ENCODE data around the gene CAD.
"Not testable (repeated sequence)": the region's sequence is repeated elsewhere in the genome, so short reads cannot be mapped to it uniquely, and the experiment has no call there.

Gene CAD

DNA sequence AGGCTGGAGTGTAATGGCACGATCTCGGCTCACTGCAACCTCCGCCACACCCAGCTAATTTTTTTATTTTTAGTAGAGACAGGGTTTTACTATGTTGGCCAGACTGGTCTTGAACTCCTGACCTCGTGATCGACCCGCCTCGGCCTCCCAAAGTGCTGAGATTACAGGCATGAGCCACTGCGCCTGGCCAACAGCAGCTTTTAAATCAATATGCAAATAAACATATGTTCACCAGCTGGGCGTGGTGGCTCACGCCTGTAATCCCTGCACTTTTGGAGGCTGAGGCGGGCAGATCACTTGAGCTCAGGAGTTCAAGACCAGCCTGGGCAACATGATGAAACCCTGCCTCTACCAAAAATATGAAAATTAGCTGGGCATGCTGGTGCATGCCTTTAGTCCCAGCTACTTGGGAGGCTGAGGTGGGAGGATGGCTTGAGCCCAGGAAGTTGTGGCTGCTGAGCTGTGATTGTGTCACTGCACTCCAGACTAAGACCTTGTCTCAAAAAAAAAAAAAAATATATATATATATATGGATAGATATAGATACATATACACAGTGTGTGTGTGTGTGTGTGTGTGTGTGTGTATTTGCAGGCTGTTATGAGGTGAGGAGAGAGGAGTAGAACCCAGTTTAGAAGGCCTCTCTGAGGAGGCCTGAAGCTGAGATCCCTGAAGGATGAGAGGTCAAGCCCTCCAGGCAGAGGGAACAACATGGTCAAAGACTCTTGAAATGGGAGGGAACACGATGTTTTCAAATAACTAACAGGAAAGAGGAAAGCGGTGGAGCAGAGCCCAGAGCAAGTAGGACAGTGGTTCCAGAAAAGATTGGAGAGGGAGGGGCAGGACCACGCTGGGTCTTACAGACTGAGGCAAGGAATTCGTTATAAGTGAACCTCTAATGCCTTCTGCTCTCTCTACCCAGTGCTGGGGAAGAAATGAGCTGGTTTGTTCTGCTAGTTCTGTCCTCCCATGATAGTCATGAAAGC is 55.7 kb downstream of the CAD start:
- not testable (repeated sequence) for DNase-seq (ENCODE audit: insufficient read length, low spot score)

GRCh38 chr2:27275211-27276150 is 58.3 kb downstream of the CAD start, which contains the start of gene DNAJC5G:
Gene DNAJC5G, plus strand, starts transcription at chr2:27275433. Its CDS starts 1,296 bp downstream, at chr2:27276729.
- DNase-seq (ENCODE audit: insufficient read length, low spot score) (no peak), FAIRE-seq (no peak)

More for the DNA sequence above, 55.7 kb downstream of the CAD start:
- not testable (repeated sequence) for FAIRE-seq

DNA sequence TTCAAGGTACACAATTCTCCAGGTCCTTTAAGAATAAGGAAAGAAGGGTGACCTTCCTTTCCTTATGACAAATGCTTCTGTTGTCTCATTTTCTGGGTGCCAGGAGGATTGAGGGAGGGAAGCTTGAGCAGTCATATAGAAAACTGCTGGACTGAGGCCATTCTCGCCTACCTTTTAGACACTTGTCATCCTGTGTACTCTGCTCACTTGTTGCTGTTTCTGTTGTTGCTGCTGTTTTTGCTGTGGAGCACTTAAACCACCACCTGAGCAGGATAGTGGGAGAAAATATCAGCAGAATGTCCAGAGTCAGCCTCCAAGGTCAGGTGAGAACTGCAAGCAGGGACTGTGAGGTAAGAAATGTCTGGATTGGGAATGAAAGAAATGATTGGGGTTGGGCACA is 60.8 kb downstream of the CAD start:
- FAIRE-seq: no peak

GRCh38 chr2:27280826-27281225 is 63.7 kb downstream of the CAD start:
- DNase-seq (ENCODE audit: insufficient read length, low spot score): no peak
- FAIRE-seq: no peak

More for the DNA sequence above, 60.8 kb downstream of the CAD start:
- DNase-seq (ENCODE audit: insufficient read length, low spot score): no peak

- DNase-seq (ENCODE audit: insufficient read length, low spot score) (no peak), FAIRE-seq (no peak)
These were observed 64.3 kb downstream of the CAD start for GRCh38 chr2:27281442-27281841.

DNA sequence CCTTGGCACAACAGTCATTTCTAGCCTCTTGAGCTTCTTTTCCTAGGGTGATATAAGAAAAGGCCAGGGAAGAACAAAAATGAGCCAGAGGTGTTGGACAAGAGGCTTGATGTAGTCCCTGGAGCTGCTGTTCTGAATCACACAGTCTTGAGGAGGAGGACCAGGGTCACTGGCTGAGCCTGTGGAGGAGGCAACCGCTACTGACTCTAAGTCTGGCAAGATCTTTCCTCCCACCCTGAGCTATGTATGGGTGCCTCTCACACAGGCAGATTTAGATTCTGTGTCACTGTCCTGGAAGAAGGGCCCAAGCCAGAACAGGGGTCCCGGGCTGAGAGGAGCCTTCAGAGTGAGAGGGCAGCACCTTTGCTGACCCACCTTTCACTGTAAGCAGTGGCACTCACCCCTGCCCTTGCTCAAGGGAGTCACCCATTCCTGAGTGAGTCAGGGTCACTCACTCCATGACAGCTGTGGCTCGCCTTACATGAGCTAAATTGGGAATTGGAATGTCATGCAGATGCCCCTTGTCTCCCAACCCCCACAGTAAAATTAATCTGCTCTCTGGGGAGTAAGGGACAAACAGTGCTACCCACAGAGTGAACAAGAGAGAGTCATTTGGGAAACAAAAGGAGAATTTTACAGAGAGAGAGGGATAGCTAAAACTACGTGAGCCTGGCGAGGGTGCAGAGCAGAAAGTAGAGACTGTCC is 64.8 kb downstream of the CAD start, which contains the start of gene TRIM54:
Gene TRIM54 (plus strand): TSS at position 575 of the 705 bp plus-strand sequence. CDS start 303 bp downstream, outside the sequence.
- FAIRE-seq (no peak), DNase-seq (ENCODE audit: insufficient read length, low spot score) (no peak)

DNA sequence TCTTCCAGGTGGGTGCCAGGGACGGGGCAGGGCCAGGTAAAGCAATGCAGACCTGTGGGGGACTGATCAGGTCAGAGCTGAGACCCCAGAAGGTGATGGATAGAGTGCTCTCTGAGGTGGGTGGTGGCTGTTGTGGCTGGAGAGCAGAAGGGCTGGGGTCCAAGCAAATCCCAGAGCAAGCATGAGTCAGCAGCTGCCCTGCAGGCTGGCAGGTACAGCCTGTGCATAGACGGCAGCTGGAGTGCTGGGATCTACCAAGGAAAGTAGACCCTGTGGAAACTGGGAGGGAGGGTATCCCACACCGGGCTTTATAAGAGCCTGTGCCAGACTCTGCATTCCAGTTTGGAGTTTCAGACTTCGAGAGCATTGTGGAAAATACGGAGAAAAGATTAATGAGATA is 65.7 kb downstream of the CAD start:
- DNase-seq (ENCODE audit: insufficient read length, low spot score): no peak
- FAIRE-seq: no peak

DNA sequence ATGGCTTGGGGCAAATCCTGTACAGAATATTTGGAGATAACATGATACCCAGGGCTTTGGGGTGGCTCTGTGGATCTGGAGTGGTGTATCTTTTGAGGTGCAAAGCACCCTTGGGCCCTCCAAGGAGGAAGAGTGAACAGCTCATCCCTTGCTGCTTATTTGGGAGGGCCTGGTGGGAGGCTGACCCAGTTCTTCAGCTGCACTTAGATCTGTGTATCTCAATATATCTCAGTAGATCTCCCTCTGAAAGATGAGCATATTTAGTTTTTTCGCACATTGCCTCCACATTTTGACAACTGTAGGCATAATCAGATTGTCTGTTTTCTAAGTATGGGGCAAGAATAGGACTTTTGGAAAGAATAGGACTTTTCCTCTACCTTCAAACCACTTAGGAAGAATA is 67.8 kb downstream of the CAD start:
- no peak for FAIRE-seq
- DNase-seq (ENCODE audit: insufficient read length, low spot score): no peak

DNA sequence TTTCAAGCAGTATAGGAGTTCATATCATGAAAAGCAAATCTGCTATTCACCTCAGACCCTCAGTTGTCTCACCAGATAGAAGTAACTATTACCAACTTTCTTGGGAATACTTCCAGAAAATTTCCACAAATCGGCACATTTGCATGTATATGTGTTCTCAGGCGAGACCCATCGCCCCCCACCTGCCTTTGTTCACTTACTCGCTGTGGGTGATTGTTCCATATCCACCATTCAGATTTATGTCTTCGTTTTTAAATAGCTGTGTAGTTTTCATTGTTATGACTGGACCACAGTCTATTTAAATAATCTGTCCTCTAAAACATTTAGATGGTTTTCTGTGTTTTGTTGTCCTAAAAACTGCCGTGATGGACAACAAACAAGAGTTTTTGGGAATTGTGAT is 68.3 kb downstream of the CAD start:
- FAIRE-seq (no peak), DNase-seq (ENCODE audit: insufficient read length, low spot score) (no peak)

DNA sequence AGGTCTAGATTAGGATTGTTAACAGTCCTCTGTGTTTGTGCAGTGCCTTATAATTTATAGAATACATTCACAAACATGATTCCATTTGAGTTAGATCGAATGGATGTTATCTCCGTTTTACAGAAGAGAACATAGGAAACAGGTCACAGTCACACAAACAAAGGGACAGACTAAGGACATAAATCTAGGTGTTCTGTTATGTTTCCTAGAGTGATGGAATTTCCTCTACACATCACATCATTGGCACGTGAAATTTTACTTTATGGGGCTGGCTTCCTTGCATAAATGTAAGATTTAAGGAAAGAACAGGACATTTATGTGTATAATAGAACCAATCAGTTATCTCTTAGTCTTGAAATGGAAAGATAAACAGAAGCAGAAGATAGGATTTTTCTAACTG is 71.4 kb downstream of the CAD start:
- no peak for DNase-seq (ENCODE audit: insufficient read length, low spot score)
- no peak for FAIRE-seq

GRCh38 chr2:27290549-27290948 is 73.4 kb downstream of the CAD start:
- no peak for DNase-seq (ENCODE audit: insufficient read length, low spot score)
- FAIRE-seq: no peak

GRCh38 chr2:27291865-27292264 is 74.7 kb downstream of the CAD start:
- FAIRE-seq (no peak), DNase-seq (ENCODE audit: insufficient read length, low spot score) (no peak)
